GM18511 (cell line): Measurements from ENCODE around the gene CDC26.

Experiments used
- ATAC-seq: cut with Tn5 transposase; IDR thresholded peaks from one replicate; pipeline ENCODE4 v1.9.1; 2021; ENCODE audit warnings: mild to moderate bottlenecking, moderate library complexity; ENCODE audit not compliant: unreplicated experiment

The CDC26 gene

GRCh38 chr9:113275157-113276131 is at the start of gene CDC26, which contains the start of gene PRPF4:
CDC26 (minus strand) TSS chr9:113275572; CDS start chr9:113272507, 3,065 bp downstream.
PRPF4 (plus strand) TSS chr9:113275658; CDS start chr9:113275744, 86 bp downstream.
- peak; percentile 98 for ATAC-seq

GRCh38 chr9:113322671-113323070 is 47.3 kb upstream of the CDC26 start:
- no peak for ATAC-seq

- no peak for ATAC-seq
These were observed 44.7 kb upstream of the CDC26 start for GRCh38 chr9:113320051-113320450.

GRCh38 chr9:113319054-113319453 is 43.7 kb upstream of the CDC26 start:
- no peak for ATAC-seq

GRCh38 chr9:113317777-113318176 is 42.4 kb upstream of the CDC26 start:
- ATAC-seq: no peak

- ATAC-seq: no peak
These were observed 40.7 kb upstream of the CDC26 start for GRCh38 chr9:113316030-113316429.

GRCh38 chr9:113315231-113315630 is 39.9 kb upstream of the CDC26 start:
- no peak for ATAC-seq

GRCh38 chr9:113313261-113313660 is 37.9 kb upstream of the CDC26 start:
- ATAC-seq: no peak

- ATAC-seq: no peak
These were observed 36.6 kb upstream of the CDC26 start for GRCh38 chr9:113311961-113312360.

GRCh38 chr9:113310538-113310937 is 35.2 kb upstream of the CDC26 start:
- ATAC-seq: no peak

- ATAC-seq: no peak
These were observed 33.9 kb upstream of the CDC26 start for GRCh38 chr9:113309204-113309813.

- ATAC-seq: no peak
These were observed 32.1 kb upstream of the CDC26 start for GRCh38 chr9:113307396-113307975.

GRCh38 chr9:113306566-113306965 is 31.2 kb upstream of the CDC26 start:
- ATAC-seq: no peak

- ATAC-seq: no peak
These were observed 27.5 kb upstream of the CDC26 start, which contains the start of gene RNF183 for GRCh38 chr9:113302792-113303418. RNF183 (minus strand) TSS chr9:113303376; CDS start chr9:113298184, 5,192 bp downstream.

GRCh38 chr9:113301548-113301947 is 26.2 kb upstream of the CDC26 start:
- ATAC-seq: no peak

GRCh38 chr9:113299800-113300292 is 24.5 kb upstream of the CDC26 start:
- ATAC-seq: no peak

GRCh38 chr9:113298924-113299770 is 23.8 kb upstream of the CDC26 start:
- ATAC-seq: no peak

GRCh38 chr9:113298311-113298710 is 22.9 kb upstream of the CDC26 start:
- no peak for ATAC-seq

- ATAC-seq: no peak
These were observed 21.6 kb upstream of the CDC26 start for GRCh38 chr9:113296796-113297558.
